VCaP (cell line): Measurements from ENCODE around the gene ZFPM1.
"Not testable (repeated sequence)": the region's sequence is repeated elsewhere in the genome, so short reads cannot be mapped to it uniquely, and the experiment has no call there.

Experiments used
- H3K27ac ChIP-seq: fragments of 450-650 bp; 2 replicates; pipeline ENCODE4 v1.5.1; 2017
- TF ChIP-seq, protein P1 (sequence below): fragments of 450-650 bp; conservative IDR thresholded peaks from 2 replicates; pipeline ENCODE4 v1.5.1; 2017; ENCODE audit warnings: mild to moderate bottlenecking, moderate library complexity

The ZFPM1 gene

DNA sequence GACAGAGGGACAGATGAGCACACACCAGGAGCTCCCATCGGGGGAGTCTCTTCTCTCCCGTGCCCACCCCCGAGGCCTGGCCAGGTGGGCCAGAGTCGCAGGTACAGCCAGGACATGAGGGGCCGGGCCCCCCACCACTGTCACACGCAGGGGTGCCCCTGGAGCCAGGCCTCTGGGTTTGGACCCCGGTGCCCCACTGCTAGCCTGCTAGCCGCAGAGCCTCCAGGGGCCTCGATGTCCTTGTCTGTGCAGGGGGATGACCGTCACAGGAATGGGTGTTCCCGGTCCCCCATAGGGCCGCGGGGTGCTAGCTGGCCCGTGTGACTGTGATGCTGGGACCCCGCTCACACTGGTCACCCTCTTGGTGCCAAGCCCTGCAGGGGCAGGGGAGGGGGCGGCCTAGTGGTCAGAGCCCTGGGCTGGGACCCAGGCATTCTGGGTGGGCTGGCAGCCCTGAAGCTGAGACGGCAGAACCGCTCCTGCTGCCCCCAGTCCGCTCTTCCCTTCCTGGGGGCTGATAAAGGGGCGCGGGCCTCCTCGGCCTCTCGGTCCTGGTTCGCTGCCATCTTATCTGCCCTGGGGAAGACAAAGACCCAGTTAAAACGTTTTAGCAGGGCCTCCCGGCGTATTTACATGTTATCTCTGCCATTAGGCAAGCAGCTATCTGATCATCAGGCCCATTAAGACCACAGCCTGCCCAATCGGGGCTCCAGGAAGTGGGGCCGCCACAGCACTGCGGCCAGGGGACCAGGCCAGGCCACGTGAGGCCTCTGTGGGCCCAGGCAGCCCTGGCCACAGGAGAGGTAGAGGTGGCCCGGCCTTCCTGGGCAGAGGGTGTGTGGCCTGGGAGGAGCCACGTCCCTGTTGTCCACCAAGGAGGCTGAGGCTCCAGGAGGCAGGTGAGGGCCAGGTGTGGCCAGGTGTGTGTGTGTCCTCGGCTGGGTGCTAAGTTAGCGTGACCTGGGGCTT lies 59.9 kb downstream of the ZFPM1 start:
- TF ChIP-seq, protein P1, sequence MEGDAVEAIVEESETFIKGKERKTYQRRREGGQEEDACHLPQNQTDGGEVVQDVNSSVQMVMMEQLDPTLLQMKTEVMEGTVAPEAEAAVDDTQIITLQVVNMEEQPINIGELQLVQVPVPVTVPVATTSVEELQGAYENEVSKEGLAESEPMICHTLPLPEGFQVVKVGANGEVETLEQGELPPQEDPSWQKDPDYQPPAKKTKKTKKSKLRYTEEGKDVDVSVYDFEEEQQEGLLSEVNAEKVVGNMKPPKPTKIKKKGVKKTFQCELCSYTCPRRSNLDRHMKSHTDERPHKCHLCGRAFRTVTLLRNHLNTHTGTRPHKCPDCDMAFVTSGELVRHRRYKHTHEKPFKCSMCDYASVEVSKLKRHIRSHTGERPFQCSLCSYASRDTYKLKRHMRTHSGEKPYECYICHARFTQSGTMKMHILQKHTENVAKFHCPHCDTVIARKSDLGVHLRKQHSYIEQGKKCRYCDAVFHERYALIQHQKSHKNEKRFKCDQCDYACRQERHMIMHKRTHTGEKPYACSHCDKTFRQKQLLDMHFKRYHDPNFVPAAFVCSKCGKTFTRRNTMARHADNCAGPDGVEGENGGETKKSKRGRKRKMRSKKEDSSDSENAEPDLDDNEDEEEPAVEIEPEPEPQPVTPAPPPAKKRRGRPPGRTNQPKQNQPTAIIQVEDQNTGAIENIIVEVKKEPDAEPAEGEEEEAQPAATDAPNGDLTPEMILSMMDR, result no peak
- H3K27ac ChIP-seq, result no peak overlapping the region

DNA sequence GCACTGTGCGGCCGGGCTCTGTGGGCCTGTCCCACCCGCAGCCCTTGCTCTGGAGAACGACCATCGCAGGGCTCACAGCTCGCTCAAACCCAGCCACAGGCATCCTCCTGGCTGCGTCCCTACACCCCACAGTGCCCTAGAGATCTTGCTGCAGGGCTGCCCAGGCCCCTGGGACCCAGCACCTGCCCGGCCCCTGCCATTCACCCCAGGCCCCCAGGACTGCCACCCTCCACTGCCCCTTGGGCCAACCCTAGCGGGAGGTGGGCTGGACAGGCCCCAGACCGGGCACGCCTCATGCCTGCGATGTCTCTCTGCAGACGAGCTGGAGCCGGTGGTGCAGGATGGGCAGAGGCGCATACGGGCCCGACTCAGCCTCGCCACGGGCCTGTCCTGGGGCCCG lies 61.0 kb downstream of the ZFPM1 start:
- H3K27ac ChIP-seq, result no peak overlapping the region
- TF ChIP-seq, protein P1, result no peak

DNA sequence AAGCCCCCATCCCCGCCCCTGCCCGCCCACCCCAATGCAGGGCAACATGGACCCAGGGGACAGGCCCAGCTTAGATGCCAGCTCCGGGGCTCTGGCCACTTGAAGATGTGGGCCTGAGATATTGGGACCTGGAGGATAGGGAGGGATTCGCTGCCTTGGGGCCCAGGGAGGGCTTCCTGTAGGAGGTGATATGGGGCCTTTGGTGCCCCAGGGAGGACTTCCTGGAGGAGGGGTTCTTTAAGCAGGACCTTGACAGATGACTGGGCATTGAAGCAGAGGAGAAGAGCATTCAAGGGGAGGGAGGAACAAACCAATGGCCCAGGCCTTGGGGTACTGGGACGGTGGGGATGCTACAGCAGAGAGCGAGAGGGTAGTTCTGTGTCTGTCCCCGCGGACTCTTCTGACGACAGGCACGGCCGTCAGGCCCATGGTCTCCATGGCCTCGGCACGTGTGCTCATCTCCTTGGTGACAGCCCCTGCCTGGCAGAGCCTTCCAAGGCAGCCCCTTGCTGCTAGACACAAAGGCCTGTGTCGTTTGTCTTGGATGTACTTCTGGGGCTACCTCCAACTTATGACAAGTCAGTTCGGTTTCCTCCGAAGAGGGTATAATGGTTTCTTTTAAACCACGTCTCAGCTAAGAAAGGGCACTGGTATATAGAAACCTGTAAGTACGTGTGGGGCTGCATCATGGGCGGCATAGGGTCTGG lies 61.6 kb downstream of the ZFPM1 start:
- TF ChIP-seq, protein P1, result no peak

DNA sequence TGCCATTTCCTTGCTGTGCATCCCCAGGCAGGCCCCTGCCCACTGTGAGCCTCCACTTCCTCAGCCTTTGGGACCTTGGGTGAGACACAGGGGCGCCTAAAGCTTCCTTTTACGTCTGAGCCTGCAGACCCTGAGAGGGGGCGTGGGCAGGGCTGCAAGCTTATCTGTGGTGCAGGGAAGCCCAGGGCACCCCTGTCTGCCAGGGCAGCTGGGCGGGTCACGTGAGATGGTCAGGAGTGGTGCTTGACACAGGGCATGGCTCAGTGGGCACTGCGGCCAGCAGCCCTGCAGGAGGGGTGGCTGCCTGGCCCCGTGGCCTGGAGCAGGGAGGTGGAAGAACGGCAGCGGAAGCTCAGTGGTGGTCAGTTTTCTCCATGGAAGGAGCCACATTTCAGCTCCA lies 62.3 kb downstream of the ZFPM1 start:
- TF ChIP-seq, protein P1, result no peak

More for the DNA sequence above, 61.6 kb downstream of the ZFPM1 start:
- H3K27ac ChIP-seq, result no peak overlapping the region

DNA sequence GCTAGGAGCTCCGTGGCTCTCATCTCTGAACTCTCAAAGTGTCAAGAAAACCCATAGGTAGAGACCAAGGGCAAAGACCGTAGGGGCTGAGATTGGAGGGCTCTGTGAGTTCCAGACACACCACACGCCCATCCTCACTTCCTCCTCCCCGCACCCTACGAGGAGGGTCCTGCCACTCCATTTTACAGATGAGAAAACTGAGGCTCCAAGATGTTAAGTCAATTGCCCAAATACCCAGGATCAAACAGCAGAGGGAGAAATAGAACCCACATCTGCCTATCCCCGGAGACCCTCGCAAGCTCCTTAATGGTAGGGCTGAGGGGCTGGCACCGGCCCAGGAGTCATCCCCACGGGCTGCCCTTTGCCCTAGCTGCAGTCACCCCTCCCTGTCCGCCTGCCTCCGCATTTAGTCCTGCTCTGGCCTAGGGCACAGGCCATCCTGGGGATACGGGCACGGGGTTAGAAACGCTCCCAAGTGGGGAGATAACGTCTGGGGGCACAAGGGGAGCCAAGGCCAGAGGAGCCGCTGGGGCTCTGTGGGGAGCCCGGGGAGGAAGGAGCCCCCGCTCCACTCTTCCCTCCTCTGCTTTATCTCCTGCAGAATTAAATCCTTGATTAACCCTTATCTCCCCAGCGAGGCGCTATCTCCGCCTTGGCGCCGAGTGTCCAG lies 63.0 kb downstream of the ZFPM1 start:
- TF ChIP-seq, protein P1, result no peak
- H3K27ac ChIP-seq, result no peak overlapping the region

More for the DNA sequence above, 62.3 kb downstream of the ZFPM1 start:
- no peak overlapping the region for H3K27ac ChIP-seq

DNA sequence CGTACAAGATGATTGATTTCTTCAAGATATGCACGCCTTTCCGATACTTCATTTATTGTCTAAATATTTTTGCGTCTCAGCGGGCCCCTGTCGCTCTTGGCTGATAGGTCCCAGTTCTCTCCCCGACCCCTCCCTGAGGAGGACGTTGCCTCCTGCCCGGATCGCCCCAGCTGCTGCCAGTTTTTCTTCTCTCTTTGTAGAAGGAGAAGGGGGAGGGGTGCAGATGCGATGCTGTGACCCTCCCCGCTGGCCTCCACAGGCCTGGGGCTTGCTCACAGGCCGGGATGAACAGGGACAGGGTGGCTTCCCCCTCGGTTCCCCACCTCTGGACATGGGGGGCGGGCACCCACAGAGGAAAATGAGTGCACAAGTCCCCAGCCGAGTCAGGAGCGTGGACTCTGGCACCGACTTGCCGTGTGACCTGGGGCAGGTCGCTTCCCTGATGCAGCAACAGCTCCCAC lies 63.6 kb downstream of the ZFPM1 start:
- H3K27ac ChIP-seq, result no peak overlapping the region
- TF ChIP-seq, protein P1, result no peak

DNA sequence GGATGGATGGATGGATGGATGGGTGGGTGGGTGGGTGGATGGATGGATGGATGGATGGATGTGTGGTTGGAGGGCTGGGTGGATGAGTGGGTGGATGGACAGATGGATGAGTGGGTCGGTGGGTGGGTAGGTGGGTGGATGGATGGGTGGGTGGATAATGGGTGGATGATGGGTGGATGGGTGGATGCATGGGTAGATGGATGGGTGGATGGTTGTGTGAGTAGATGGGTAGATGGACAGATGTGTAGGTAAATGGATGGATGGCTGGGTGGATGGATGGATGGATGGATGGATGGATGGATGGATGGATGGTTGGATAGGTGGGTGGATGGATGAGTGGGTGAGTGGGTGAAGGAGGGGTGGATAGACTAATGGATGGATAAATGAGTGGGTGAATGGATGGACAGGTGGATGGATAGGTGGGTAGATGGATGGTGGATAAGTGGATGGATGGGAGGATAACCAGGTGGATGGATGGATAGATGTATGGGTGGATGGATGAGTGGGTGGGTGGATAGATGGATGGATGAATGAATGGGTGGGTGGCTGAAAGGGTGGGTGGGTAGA lies 64.2 kb downstream of the ZFPM1 start:
- not testable (repeated sequence) for H3K27ac ChIP-seq

DNA sequence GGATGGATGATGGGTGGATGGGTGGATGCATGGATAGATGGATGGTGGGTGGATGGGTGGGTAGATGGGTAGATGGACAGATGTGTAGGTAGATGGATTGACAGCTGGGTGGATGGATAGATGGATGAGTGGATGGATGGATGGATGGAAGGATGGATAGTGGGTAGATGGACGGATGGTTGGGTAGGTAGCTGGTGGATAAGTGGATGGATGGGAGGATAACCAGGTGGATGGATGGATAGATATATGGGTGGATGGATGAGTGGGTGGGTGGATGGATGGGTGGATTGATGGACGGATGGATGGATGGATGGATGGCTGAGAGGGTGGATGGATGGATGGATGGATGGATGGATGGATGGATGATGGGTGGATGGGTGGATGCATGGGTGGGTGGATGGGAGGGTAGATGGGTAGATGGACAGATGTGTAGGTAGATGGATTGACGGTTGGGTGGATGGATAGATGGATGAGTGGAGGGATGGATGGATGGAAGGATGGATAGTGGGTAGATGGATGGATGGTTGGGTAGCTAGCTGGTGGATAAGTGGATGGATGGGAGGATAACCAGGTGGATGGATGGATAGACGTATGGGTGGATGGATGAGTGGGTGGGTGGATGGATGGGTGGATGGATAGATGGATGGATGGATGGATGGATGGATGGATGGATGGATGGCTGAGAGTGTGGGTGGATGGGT lies 65.5 kb downstream of the ZFPM1 start:
- not testable (repeated sequence) for H3K27ac ChIP-seq
